GM20431 (cell line): ENCODE results near the gene SLC4A4.

Experiments
- in situ Hi-C: fragments of 300-500 bp; cut with MseI, MboI; formaldehyde crosslinking; loops from one replicate; pipeline ENCODE4 v1.15.0; 2020; ENCODE audit warnings: low sequenced_read_pairs; ENCODE audit not compliant: unreplicated experiment

Gene SLC4A4

DNA sequence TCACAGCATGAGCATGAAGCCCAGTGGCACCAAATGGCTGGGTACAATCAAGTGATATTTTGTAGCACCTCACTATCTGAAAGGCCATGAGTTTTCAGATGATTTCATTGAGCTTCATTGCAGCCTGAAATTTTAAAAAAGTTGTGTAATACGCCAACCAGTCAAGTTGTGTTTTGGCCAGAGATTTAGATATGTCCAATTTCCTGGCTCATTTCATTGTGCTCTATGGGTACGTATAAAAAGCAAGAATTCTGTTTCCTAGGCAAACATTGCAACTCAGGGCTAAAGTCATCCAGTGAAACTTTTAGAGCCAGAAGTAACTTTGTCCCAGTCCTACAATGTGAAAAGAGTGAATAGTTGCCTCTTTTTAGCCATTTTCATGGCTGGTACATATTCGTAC lies 232.5 kb downstream of the SLC4A4 start:
- in situ Hi-C loops, result no loop called here

DNA sequence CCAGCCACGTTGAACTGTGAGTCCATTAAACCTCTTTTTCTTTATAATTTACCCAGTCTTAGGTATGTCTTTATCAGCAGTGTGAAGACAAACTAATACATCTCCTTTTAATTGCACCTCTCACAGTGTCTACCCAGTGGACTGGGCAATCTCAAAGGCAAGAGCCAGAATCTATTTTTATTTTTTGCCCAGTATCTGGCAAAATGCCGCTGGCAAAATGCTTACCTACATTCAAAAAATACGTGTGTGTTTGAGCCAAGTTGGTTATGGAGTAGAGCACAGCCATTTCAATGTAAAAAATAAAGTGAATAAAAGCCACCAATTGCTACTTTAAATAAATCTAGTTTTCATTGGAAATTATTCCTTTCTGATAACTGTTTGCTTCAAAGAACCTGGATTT lies 245.2 kb downstream of the SLC4A4 start:
- in situ Hi-C loops, result no loop called here

DNA sequence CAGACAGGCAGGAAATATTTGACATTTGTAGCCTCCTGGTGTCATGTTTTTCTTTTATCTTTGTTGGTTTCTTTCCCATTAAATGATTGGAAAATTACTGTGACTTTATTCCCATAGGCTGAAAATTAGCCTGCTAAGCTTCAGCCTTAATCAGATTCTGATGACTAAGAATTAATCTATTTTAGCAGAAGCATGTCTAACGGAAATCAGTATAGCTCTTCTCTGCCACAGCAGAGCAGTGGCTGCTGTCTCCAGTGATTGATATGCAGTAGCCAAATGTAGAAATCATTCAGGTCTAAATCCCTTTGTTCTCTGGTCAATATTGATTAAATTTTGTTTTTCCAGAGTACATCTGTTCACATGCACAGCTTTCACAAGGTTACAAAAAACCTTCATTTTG lies 245.8 kb downstream of the SLC4A4 start:
- in situ Hi-C loops, result no loop called here

DNA sequence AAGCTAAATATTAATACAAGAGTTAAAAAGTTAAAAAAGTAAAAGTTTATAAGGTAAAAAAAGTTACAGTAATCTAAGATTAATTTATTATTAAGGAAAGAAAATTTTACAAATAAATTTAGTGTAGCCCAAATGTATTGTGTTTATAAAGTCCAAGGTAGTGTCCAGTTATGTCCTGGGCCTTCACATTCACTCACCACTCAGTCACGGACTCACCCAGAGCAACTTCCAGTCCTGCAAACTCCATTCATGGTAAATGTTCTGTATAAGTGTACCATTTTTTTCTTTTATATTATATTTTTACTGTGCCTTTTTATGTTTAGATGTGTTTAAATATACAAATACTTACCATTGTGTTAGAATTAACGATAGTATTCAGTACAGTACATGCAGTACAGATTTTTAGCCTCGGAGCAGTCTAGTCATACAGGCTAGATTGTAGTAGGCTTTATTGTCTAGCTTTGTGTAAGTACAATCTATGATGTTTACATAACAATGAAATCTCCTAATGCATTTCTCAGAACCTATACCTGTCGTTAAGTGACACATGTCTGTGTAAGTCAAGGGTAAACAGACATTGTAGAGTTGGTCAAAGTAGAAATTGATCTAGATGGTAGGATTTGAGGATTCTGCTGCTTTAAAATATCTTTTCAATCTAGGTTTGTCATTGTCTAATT lies 247.4 kb downstream of the SLC4A4 start:
- in situ Hi-C loops, result no loop called here

DNA sequence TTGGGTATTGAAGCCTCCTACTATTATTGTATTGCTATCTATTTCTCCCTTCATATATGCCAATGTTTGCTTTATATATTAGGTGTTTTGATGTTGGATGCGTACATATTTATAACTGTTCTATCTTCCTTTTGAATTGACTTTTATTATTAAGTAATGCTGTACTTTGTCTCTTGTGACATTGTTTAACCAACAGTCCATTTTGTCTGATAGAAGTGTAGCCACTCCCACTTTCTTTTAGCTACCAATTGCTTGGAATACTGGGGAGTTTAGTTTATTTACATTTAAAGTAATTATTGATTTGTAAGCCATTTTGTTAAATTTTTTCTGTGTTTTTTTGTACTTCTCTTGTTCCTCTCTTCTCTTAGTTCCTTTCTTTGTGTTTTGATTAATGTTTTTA lies 249.2 kb downstream of the SLC4A4 start:
- in situ Hi-C loops, result no loop called here

DNA sequence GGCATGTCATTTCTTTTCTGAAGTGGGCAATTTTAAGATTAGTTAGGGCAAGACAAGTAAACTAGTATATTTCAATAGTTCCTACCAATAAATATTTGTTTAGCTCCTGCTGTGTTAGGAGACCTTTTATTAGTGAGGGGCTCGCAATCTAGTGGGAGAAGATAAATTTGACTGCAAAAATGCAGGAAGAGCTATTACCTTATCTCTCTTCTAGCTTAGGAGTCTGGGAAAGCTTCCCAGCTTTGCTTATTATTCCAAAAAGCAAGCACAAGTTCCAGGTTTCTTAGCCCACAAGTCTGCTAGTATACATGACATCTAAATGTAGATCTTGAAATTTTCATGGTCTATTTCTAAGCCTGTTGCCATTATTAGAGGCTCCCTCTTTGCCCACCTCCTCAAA lies 254.0 kb downstream of the SLC4A4 start:
- in situ Hi-C loops, result no loop called here

DNA sequence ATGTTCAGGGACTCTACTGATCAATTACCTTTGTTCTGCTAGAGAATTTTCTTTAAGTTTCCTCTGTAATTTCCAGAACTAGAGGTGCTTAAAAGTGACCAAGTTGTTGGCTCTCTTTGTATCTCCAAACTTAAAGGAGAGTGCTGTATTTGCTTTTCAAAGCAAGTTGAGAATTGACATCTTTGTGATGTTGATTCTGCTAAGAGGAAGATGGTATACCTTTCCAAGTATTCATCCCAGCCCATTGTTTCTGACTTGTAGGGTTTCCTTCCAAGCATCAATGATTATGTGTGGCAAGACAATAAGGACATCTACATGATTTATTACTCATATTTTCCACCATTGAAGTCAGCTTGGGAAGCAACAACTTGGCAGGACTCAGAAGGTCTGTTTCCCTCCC lies 254.5 kb downstream of the SLC4A4 start:
- in situ Hi-C loops, result no loop called here

DNA sequence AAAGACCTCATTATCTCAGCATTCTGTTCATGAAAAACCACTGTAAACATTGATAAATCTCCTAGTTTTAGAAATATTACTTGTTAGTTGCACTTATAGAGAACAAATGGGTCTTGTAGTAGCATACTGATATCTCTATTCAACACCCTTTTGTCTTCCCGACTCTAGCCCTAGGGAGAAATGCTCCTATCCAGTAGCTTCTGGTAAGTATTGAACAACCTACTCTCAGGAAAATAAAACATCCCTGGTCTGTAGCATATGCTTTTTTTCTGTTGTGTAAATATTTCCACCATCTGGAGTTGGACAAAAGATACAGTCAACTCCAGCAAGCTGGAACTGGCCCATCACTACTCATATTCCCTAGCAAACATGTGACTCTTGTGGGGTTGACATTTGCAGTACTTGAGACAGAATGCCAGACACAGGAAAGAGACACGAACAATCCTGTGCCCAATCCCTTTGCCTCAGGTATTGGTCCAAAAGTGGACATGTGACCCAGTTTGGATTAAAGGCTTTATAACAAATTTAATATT lies 256.8 kb downstream of the SLC4A4 start:
- in situ Hi-C loops, result no loop called here

DNA sequence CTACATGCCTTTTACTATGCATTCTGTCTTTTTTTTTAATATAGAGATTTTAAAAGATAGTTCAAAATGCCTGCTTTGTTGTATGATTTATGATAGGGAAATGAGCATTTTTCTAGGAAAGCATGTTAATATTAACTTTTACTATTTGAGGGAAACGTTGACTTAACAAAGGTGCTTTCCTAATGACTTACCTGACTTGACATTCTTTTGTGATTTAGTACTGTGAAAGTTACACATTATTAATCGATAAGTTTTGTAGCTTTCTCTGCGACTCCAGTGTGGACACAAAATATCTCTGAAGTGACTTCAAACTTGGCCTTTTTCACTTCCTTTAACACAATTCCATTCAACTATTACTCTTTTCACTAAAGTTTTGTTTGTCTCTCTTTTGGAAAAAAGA lies 260.8 kb downstream of the SLC4A4 start:
- in situ Hi-C loops, result no loop called here

DNA sequence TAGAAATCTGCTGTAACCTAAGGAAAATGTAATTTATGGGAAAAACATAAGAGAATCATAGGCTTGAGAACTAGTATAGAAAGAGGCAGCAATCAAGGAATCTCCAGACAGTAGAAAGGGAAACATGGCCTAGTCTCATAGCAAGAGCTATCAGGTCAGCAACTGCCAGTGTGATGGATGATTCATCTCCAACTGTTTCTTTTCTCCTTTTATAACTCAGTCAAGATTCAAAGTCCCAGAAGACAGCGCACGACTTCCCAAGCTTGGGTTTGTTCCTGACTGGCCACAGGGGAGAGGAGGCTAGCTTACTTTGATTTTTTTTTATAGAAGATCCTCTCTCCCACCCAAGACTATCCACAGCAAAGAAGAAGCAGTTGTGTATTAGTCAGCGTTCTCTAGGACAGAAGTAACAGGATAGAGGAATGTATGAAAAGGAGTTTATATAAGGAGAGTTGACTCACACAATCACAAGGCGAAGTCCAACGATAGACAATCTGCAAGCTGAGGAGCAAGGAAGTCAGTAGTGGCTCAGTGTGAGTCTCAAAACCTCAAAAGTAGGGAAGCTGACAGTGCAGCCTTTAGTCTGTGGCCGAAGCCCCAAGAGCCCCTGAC lies 263.6 kb downstream of the SLC4A4 start:
- in situ Hi-C loops, result no loop called here

DNA sequence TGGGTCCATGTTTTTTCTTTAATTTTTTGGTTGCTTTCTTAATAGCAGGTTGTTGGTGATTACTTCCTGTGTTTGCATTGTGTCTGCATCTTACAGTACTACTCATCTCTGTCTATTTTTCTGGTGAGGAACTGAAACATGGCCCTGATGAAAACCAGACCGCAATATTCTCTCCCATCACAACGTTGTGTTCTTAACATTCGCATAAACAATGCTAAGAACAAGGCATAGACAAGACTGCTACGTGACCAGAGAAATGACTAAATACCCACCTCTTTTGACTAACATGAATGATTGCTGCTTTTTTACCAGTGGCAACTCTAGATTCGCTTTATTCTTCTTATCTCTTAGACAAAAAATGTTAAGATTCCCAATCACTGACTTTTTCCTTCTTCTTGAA lies 266.0 kb downstream of the SLC4A4 start:
- in situ Hi-C loops, result no loop called here

DNA sequence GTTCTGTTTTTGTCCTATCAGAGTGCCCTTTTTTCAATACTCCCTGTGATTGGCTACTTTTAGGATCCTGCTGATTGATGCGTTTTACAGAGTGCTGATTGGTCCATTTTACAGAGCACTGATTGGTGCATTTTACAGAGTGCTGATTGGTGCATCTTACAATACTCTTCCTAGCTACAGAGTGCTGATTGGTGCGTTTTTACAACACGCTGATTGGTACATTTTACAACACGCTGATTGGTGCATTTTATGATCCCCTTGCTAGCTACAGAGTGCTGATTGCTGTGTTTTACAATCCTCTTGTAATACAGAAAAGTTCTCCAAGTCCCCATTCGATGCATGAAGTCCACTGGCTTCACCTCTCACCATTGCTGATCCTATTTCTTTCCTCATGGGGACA lies 268.3 kb downstream of the SLC4A4 start:
- in situ Hi-C loops, result no loop called here

DNA sequence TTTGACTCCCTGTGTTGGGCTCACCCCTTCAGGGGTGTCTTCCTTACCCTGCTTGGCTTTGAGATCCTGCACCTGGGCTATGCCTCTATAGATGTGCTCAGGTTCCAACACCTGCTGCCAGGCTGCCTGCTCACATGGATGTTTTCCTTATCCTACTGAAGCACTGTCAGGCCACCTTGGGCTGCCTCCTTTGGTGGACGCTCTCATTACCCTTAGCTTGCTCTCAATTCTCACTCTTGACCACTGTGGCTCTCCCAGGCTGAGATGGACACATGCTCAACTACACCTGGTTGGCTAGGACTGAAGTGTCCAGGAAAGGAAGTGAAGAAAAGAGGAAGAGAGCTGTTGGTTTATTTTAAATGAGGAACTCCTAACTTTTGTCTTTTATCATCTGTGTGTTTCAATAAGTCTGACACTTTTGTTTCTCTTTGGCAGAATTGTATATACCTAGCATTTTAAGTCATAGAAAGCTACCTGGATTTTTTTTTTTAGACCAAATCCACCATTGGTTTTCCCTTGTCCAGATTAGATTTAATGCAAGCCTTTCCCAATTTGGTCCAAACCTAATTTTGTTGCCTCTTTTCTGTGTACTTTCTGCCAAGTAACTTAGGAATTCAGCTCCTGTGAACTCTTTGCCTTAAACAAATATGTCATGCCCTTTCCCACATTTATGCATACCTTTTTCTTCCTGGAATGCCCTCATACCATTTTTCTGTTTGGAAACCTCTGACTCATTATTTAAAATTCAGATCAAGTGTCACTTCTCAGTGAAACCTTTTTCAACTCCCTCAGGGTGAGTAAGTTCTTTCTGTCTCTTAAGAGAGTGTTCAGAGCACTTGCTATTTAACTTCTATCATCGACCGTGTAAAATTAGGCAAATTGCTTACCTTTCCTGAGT lies 269.2 kb downstream of the SLC4A4 start:
- in situ Hi-C loops, result no loop called here

DNA sequence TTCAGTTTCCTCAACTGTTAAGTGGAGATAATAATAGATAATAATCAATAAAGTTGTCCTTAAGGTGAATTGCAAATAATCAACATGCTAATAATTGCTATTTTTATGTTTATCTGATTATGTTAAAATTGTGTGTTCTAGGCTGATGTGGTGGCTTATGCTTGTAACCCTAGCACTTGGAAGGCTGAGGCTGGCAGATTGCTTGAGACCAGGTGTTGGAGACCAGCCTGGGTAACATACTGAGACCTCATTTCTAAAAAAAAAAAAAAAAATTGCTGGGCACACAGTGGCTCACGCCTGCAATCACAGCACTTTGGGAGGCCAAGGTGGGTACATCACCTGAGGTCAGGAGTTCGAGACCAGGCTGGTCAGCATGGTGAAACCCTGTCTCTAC lies 269.9 kb downstream of the SLC4A4 start:
- in situ Hi-C loops, result no loop called here

DNA sequence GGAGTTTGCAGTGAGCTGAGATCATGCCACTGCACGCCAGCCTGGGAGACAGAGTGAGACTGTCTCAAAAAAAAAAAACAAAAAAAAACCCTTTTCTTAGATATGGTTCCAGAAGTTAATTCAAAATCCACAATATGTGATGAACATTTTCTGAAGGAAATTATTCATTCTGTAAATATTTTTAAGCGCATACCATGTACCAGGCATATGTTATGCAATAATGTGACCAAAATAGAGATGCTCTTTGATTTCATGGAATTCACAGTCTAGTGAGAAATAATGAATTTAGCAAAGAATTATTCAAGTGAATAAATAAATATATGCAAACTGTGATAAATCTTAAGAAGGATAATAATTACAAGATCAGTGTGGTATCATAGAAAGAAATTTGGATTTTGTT lies 270.3 kb downstream of the SLC4A4 start:
- in situ Hi-C loops, result no loop called here

DNA sequence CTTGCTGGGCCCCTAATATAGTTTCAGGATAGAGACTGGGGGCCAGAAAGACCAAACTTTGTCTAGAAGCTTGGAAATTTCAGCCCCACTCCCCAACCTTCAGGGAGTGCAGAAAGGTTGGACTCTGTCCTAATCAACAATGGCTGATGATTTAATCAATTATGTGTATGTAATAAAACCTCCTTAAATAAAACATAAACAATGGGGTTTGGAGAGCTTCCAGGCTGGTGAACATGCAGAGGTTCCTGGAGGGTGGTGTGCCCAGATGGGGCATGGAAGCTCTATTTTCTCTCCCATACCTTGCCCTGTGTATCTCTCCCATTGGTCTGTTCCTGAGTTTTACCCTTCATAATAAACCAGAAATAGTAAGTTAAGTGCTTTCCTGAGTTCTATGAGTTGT lies 270.8 kb downstream of the SLC4A4 start:
- in situ Hi-C loops, result no loop called here

DNA sequence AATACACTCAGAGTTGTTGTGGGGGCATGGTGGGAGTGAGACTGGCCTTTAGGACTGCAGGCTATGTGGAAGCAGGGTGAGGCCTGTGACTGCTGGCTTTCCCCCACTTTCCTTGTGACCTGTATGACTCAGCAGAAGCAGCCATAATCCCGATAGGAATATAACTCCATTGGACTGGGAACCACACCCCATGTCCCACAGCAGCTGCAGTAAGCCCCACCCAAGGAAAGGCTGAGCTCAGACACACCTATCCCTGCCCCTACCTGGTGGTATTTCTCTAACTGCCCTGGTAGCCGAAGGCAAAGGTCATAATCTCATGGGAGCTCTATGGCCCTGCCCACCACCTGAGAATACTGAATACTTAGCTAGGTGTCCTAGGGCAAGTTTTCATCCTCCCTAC lies 275.8 kb downstream of the SLC4A4 start:
- in situ Hi-C loops, result no loop called here

DNA sequence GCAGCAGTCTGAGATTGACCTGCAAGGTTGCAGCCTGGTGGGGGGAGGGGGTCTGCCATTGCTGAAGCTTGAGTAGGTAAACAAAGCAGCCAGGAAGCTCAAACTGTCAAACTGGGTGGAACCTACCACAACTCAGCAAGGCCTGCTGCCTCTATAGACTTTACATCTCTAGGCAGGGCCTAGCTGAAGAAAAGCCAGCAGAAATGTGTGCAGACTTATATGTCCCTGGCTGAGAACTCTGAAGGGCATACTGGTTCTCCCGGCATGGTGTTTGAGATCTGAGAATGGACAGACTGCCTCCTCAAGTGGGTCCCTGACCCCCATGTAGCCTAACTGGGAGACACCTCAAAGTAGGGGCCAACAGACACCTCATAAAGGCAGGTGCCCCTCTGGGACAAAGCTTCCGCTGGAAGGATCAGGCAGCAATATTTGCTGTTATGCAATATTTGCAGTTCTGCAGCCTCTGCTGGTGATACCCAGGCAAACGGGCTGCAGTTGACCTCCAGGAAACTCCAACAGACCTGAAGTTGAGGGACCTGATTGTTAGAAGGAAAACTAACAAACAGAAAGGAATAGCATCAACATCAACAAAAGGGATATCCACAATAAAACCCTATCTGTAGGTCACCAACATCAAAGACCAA lies 277.5 kb downstream of the SLC4A4 start:
- in situ Hi-C loops, result no loop called here
